HL-60/S4 treated with retinoic acid at 250 ng/mL for 4 days and 3 days (cell line): ENCODE measurements around the gene ITPK1.

ENCODE experiments used
- in situ Hi-C: fragments of 300-500 bp; cut with MboI; formaldehyde crosslinking; loops from 2 replicates; pipeline ENCODE4 v1.7.0; 2022; ENCODE audit warnings: low sequenced_read_pairs

Gene ITPK1

DNA sequence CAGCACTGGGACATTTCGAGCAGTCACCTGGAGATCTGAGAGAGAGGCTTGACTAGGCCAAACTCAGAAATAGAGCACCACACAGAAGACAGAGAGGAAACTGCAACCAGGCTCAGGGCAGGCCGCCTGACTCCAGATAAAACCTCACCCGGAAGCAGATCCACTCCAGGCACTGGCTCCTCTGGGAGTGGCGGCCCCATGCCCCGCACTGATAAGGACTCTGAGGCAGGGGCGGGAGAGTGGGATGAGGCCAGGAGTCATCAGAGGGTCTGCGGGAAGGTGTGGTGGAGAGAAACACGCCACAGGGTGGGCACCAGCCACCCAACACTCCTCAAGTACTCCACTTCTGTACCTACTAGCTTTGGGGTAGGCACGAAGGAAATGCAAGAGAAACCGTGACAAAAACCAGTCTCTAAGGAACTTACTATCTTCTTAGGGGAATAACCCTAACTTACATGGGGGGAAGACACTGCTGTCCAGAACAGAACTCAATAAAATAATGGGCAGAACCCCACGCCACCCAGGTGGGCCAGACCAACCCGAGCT lies 121.5 kb downstream of the ITPK1 start:
- in situ Hi-C loops = no loop called here

- in situ Hi-C loops = no loop called here
Measured at GRCh38 chr14:92993302-92993701, 122.4 kb downstream of the ITPK1 start.

DNA sequence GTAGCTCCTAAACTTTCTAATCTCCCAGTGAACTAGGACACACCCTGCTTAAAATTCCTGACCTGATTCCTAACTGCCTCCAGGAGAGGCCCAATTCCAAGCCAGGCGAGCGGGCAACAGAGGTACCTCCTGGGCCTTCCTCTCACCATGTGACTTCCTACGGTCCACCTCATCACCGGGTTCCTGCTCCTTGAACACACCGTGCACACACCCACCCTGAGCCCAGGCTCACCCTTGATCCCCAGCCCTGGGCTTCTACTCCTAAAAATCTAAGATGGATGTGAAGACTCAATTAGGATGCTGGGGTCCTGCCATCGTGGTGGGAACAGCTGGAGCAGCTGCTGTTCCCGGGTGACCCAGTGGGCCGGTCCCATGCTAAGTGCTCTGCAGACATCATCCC lies 124.2 kb downstream of the ITPK1 start:
- in situ Hi-C loops = no loop called here

DNA sequence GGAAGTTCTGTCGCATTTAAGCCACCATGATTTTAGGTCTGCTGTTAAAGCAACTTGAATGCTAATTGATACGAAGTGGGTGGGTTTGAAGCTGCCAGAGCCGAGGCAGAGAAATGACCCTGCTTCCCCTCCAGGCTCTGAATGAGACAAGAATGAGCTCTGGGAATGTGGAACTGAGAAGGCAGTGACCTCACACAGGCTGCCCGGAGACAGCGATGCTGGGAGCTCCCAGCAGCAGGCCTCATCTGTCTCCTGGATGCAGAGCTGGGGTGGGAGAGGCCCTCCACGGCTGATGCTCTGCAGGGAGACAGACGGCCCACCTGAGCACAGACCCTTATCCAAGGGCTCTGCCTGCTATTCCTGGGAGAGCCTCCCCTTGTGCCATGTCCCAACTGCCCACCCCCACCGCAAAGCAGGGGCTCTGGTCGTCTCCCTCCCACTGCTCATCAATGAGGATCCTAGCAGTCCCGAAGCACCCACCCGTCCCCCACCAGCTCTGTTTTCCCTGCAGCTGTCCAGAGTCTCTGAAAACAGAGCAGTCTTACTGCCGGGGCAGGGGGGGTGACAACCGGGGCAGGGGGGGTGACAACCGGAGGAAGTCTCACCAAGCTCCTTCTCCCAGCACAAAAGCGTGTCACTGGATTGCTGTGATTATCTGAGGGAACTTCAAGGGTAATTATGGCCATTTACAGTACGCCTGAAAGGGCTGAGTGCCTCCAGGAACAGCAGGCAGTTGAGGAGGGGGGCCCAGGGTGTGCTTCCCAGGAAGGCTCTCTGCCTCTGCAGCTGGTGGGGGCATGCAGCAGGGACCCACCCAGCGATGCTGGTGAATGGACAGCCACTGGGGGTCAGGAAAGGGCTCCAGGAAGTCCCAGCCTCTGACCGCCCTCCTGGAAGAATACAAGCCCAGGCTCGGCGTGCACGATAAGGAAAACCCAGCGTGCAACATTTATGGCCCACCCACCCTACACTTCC lies 125.0 kb downstream of the ITPK1 start:
- in situ Hi-C loops = no loop called here

GRCh38 chr14:92988786-92989755 lies 126.7 kb downstream of the ITPK1 start:
- in situ Hi-C loops = no loop called here

GRCh38 chr14:92987713-92988510 lies 127.8 kb downstream of the ITPK1 start:
- in situ Hi-C loops = no loop called here

- in situ Hi-C loops = no loop called here
Measured at GRCh38 chr14:92987148-92987570, 128.6 kb downstream of the ITPK1 start.

GRCh38 chr14:92986254-92987147 lies 129.2 kb downstream of the ITPK1 start:
- in situ Hi-C loops = no loop called here

DNA sequence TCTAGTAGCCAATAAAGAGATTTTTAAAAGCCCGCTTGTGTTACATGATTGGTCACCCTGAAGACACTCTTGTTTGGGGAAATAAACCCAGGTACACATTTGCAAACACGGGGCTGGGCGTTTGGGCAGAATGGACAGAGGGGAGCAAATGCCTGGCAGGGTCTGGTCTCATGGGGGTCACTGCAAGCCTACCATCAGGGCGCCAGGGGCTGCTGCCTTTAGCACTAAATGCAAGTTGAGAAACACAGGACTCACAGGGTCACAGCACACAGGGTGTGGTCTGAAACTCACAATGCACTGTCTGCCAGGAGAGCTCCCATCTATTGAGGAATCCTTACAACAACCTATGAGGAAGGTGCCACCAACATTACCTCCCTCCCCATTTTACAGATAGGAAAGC lies 130.2 kb downstream of the ITPK1 start:
- in situ Hi-C loops = no loop called here

GRCh38 chr14:92984896-92985295 lies 130.8 kb downstream of the ITPK1 start:
- in situ Hi-C loops = no loop called here

- in situ Hi-C loops = no loop called here
Measured at GRCh38 chr14:92984082-92984788, 131.5 kb downstream of the ITPK1 start.

DNA sequence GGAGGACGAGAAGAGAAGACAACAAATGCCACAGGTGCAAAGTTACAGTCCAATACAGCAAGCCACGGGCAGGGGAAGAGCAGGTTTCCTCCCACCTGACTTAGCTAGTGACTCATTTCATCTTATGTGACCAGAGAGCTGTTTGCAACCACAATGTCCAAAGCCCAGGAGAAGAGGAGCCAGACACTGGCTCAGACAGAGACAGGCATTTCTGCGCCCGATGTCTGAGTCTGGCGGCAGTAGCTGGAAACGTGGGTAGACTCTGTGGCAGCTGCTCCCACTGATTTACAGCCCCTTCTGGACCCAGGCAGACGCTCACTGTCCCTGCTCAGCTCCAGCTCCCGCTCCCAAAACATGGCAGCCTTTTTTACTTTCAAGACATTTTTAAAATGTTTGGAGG lies 132.8 kb downstream of the ITPK1 start:
- in situ Hi-C loops = no loop called here

DNA sequence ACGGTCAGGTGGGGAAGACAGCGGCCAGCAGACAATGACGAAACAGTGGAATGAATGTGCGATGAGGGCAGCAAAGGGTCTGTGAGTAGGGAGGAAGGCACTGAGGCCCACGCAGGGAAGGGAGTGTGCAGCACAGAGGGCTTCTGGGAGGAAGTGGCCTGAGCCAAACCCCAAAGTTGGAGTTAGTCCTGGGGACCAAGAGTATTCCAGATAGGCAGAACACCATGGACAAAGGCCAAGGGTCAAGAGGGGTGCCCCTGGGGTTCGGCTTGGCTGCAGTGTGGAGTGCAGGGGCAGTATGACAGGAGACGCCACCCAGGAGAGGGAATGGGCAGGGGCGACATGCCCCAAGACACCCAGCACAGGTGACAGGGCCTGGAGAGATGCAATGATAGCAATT lies 134.0 kb downstream of the ITPK1 start:
- in situ Hi-C loops = no loop called here

DNA sequence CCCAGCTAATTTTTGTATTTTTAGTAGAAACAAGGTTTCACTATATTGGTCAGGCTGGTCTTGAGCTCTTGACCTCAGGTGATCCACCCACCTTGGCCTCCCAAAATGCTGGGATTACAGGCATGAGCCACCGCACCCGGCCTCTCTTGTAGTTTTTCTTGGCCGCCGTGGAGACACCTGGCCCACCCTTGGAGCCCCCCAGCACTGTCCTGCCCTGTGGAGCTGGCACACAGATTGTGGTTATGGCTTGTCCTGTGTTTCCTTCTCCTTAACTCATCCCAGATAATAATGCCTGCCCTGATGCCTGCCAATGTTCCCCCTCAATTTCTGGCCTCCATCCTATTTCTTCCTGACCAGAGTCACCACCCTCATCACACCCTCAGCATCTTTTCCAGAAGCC lies 134.9 kb downstream of the ITPK1 start:
- in situ Hi-C loops = no loop called here

GRCh38 chr14:92978229-92979021 lies 137.3 kb downstream of the ITPK1 start:
- in situ Hi-C loops = no loop called here

DNA sequence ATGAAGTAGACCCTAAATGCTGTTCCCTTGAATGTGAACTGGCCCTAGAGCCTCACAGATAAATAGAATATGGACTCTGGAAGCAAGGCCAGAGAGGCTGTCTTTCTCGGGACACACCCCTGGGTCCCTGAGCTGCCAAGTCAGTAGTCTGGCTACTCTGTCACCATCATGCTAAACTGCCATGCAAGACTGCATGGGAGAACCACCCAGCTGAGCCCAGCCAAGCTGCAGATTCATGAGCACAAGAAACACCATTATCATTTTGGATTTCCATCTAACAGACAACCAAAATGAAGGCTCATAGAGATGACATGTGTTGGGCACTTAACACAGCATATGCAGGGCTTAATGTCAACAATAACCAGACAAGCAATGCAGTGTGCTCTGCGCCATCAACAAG lies 139.5 kb downstream of the ITPK1 start:
- in situ Hi-C loops = no loop called here

GRCh38 chr14:92974541-92975345 lies 141.0 kb downstream of the ITPK1 start:
- in situ Hi-C loops = no loop called here
